ENCODE results near the gene PCDHA5. TPM values are rescaled to one million over a fixed set of nuclear protein-coding genes. Genes with fewer than 3 reads are reported as not detected.
"Not testable (repeated sequence)": the region's sequence is repeated elsewhere in the genome, so short reads cannot be mapped to it uniquely, and the experiment has no call there.

The PCDHA5 gene
- polyA plus RNA-seq, 3 donors = 0.09 to 0.18 (median 0.14) TPM

GRCh38 chr5:140808889-140809291 is 12.5 kb upstream of the PCDHA5 start:
- DNase-seq = no peak

GRCh38 chr5:140822281-140822629 is 842 bp downstream of the PCDHA5 start:
- no peak for DNase-seq

- DNase-seq = not testable (repeated sequence)
Measured at GRCh38 chr5:140822969-140823368, 1.6 kb downstream of the PCDHA5 start.

- DNase-seq = no peak
Measured at GRCh38 chr5:140823475-140823874, 2.1 kb downstream of the PCDHA5 start.

GRCh38 chr5:140827704-140828361 is 6.4 kb downstream of the PCDHA5 start, which contains the start of gene PCDHA6:
PCDHA6 (plus strand) TSS chr5:140827960; CDS start chr5:140828092, 132 bp downstream.
- DNase-seq = no peak

- DNase-seq = no peak
Measured at GRCh38 chr5:140828362-140828737, 6.9 kb downstream of the PCDHA5 start.

GRCh38 chr5:140829511-140830501 is 8.4 kb downstream of the PCDHA5 start:
- not testable (repeated sequence) for DNase-seq

GRCh38 chr5:140833993-140834392 is 12.6 kb downstream of the PCDHA5 start, which contains the start of gene PCDHA7:
PCDHA7 (plus strand) TSS chr5:140834269; CDS start chr5:140834384, 115 bp downstream.
- peak; percentile 2 for DNase-seq

GRCh38 chr5:140834439-140835008 is 13.1 kb downstream of the PCDHA5 start:
- not testable (repeated sequence) for DNase-seq

- no peak for DNase-seq
Measured at GRCh38 chr5:140835622-140836510, 14.5 kb downstream of the PCDHA5 start.

GRCh38 chr5:140840978-140841962 is 19.9 kb downstream of the PCDHA5 start, which contains the start of gene PCDHA8:
PCDHA8 (plus strand) TSS chr5:140841187; CDS start chr5:140841322, 135 bp downstream.
- DNase-seq = no peak

GRCh38 chr5:140842798-140843733 is 21.7 kb downstream of the PCDHA5 start:
- no peak for DNase-seq

GRCh38 chr5:140848139-140849102 is 27.0 kb downstream of the PCDHA5 start, which contains the start of gene PCDHA9:
PCDHA9 (plus strand) TSS chr5:140848382; CDS start chr5:140848496, 114 bp downstream.
- DNase-seq = not testable (repeated sequence)

GRCh38 chr5:140849831-140850634 is 28.6 kb downstream of the PCDHA5 start:
- DNase-seq = not testable (repeated sequence)

GRCh38 chr5:140855772-140856674 is 34.6 kb downstream of the PCDHA5 start, which contains the start of gene PCDHA10:
PCDHA10 (plus strand) TSS chr5:140855897; CDS start chr5:140856049, 152 bp downstream.
- peak; percentile 8 for DNase-seq

Measured in renal pelvis (tissue), 4 donors.